Fibroblast of skin of left biceps (primary cell): ENCODE results near the gene LSMEM2.
"Not testable (repeated sequence)": the region's sequence is repeated elsewhere in the genome, so short reads cannot be mapped to it uniquely, and the experiment has no call there.

Experiments used
- DNase-seq, 2 experiments: peaks; one replicate each; pipeline ENCODE4 v3.0.0-alpha.2; 2013; ENCODE audit warnings: low read depth in 2 of 2

The LSMEM2 gene

GRCh38 chr3:50278123-50278879 lies 586 bp upstream of the LSMEM2 start:
- DNase-seq = no peak

- DNase-seq = no peak
Measured at GRCh38 chr3:50279255-50280016, 549 bp downstream of the LSMEM2 start.

GRCh38 chr3:50284121-50284520 lies 5.2 kb downstream of the LSMEM2 start:
- DNase-seq = not testable (repeated sequence)

GRCh38 chr3:50286322-50287227 lies 7.7 kb downstream of the LSMEM2 start:
- no peak for DNase-seq

GRCh38 chr3:50287262-50287661 lies 8.4 kb downstream of the LSMEM2 start:
- DNase-seq = no peak

GRCh38 chr3:50288387-50289007 lies 9.6 kb downstream of the LSMEM2 start:
- DNase-seq = no peak

GRCh38 chr3:50289130-50289529 lies 10.2 kb downstream of the LSMEM2 start:
- no peak for DNase-seq

- DNase-seq = no peak
Measured at GRCh38 chr3:50290161-50290641, 11.3 kb downstream of the LSMEM2 start.

GRCh38 chr3:50292159-50293078 lies 13.5 kb downstream of the LSMEM2 start, which contains the start of gene IFRD2:
IFRD2 (minus strand) TSS chr3:50292429; CDS start chr3:50292274, 155 bp downstream.
- DNase-seq = peak; percentile 90 to 91

- no peak for DNase-seq
Measured at GRCh38 chr3:50293079-50293801, 14.4 kb downstream of the LSMEM2 start.

- no peak for DNase-seq
Measured at GRCh38 chr3:50294089-50294488, 15.2 kb downstream of the LSMEM2 start.

GRCh38 chr3:50294492-50295403 lies 15.9 kb downstream of the LSMEM2 start:
- DNase-seq = no peak

- DNase-seq = no peak
Measured at GRCh38 chr3:50295553-50296431, 16.9 kb downstream of the LSMEM2 start.

- no peak for DNase-seq
Measured at GRCh38 chr3:50296721-50297383, 18.0 kb downstream of the LSMEM2 start.

- no peak for DNase-seq
Measured at GRCh38 chr3:50297384-50297775, 18.5 kb downstream of the LSMEM2 start.

GRCh38 chr3:50297896-50298725 lies 19.2 kb downstream of the LSMEM2 start:
- no peak for DNase-seq
